ENCODE results near the gene TEX30. TPM values are rescaled to one million over a fixed set of nuclear protein-coding genes. Genes with fewer than 3 reads are reported as not detected.

The TEX30 gene
- total and polyA plus RNA-seq, 5 donors from 2014 or later = 8.4 to 29.5 (median 24.4) TPM

DNA sequence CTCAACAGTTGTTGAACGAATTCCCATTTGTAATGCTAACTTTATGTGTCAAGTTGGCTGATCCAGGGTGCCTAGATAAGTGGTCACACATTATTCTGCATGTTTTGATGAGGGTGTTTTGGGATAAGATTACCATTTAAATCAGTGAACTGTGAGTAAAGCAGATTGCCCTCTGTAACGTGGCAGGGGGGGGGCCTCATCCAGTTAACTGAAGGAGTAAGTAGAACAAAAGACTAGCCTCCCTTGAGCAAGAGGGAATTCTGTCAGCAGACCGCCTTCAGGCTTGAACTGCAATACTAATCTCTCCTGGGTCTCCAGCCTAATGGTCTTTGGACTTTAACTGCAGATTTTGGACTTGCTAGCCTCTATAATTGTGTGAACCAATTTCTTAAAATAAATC, 4.2 kb upstream of the TEX30 start:
- no peaks in the 10 kb centered on the region for H3K36me3 Mint-ChIP-seq
- no peaks in the 10 kb centered on the region for H3K27me3 Mint-ChIP-seq
- DNase-seq (no peak), ATAC-seq (ENCODE audit: low read depth in 2 of 2) (no peak)
- no peaks in the 10 kb centered on the region for H3K36me3 ChIP-seq (ENCODE audit: control insufficient read depth, insufficient read depth, low read length)
- no peak overlapping the region for H3K4me3 Mint-ChIP-seq
- peaks cover 11 to 35% (median 27%) of the 10 kb centered on the region in 4 donors for H3K4me1 Mint-ChIP-seq
- no peak overlapping the region for H3K4me3 ChIP-seq (ENCODE audit: low read depth, low read length)
- H3K9me3 ChIP-seq (ENCODE audit: control insufficient read depth in 2 of 2, low read length in 2 of 2) = no peaks in the 10 kb centered on the region
- no peaks in the 10 kb centered on the region for H3K27me3 ChIP-seq (ENCODE audit: control insufficient read depth, insufficient read depth, low read length)
- H3K9me3 Mint-ChIP-seq = peaks cover 0 to 2% (median 0%) of the 10 kb centered on the region in 7 donors
- H3K27ac ChIP-seq (ENCODE audit: insufficient read depth, low read length, poor library complexity, severe bottlenecking) = no peak overlapping the region
- H3K4me1 ChIP-seq (ENCODE audit: control insufficient read depth, insufficient read depth, low read length, poor library complexity, severe bottlenecking) = peaks cover 19% of the 10 kb centered on the region
- no peak overlapping the region for H3K27ac Mint-ChIP-seq

DNA sequence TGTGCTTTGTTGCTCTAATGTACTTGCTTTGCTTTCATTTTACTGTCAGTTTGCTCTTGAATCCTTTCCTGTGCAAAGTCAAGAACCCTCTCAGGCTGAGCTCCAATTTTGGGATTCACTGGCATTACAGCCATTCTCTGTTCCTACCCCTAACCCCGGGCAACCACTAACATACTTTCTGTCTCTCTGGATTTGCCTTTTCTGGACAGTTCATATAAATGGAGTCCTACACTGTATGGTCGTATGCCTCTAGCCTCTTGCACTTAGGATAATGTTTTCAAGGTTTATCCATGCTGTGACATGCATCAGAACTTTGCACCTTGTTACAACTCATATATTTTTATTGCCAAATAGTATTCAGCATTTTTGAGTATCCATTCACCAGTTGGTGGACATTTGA, 2.7 kb upstream of the TEX30 start:
- ATAC-seq (ENCODE audit: low read depth in 2 of 2) (no peak), DNase-seq (no peak)
- no peak overlapping the region for H3K27ac Mint-ChIP-seq
- H3K36me3 Mint-ChIP-seq = no peaks in the 10 kb centered on the region
- H3K4me1 Mint-ChIP-seq = peaks cover 15 to 47% (median 34%) of the 10 kb centered on the region in 4 donors
- Histone ChIP-seq H3K4me1 (ENCODE audit: control insufficient read depth, insufficient read depth, low read length, poor library complexity, severe bottlenecking) (peaks cover 28% of the 10 kb centered on the region), H3K9me3 (ENCODE audit: control insufficient read depth in 2 of 2, low read length in 2 of 2) (no peaks in the 10 kb centered on the region), H3K36me3 (ENCODE audit: control insufficient read depth, insufficient read depth, low read length) (no peaks in the 10 kb centered on the region), H3K27me3 (ENCODE audit: control insufficient read depth, insufficient read depth, low read length) (no peaks in the 10 kb centered on the region), H3K4me3 (ENCODE audit: low read depth, low read length) (no peak overlapping the region), H3K27ac (ENCODE audit: insufficient read depth, low read length, poor library complexity, severe bottlenecking) (no peak overlapping the region)
- H3K4me3 Mint-ChIP-seq = no peak overlapping the region
- peaks cover 0 to 2% (median 0%) of the 10 kb centered on the region in 7 donors for H3K9me3 Mint-ChIP-seq
- no peaks in the 10 kb centered on the region for H3K27me3 Mint-ChIP-seq

DNA sequence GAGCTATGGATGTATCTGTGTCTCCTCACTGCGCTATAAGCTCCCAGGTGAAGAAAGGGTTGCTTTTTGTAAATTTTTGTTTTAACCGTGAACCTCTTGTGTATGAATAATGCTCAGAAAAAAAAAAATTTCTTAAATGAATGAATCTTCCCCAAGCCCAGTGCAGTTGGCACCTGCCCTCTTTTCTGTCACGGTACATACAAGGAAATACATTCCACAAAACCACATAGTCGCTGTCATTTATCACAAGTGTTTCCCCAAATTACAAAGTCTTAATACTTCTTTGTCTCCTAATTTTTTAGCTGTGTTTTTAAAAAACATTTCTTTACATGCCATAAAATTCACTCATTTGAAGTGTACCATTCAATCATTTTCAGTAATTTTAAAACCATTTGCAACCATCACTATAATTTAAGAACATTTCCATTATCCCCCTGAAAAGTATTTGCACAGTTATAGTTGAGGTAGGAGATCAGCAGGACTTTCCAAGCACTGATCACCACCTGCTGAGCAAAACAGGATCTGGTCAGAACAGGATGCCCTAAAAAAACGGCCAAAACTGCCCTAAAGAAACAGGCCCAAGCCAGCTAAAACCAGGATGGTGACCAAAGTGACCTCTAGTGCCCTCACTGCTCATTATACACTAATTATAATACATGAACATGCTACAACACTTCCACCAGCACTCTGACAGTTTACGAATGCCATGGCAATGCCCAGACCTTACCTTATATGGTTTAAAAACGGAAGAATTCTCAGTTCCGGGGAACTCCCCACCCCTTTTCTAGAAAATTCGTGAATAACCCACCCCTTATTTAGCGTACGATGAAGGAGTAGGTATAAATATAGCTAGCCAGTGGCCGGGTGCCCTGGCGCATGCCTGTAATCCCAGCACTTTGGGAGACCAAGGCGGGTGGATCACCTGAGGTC, 1.3 kb upstream of the TEX30 start:
- ATAC-seq (ENCODE audit: low read depth in 2 of 2) (no peak), DNase-seq (no peak)
- H3K4me3 ChIP-seq (ENCODE audit: low read depth, low read length) = no peak overlapping the region
- no peaks in the 10 kb centered on the region for H3K36me3 ChIP-seq (ENCODE audit: control insufficient read depth, insufficient read depth, low read length)
- peaks cover 21 to 51% (median 36%) of the 10 kb centered on the region in 4 donors for H3K4me1 Mint-ChIP-seq
- H3K27me3 Mint-ChIP-seq = no peaks in the 10 kb centered on the region
- peak overlapping the region; percentile 88 to 98 (median 92) for H3K4me3 Mint-ChIP-seq
- H3K27ac ChIP-seq (ENCODE audit: insufficient read depth, low read length, poor library complexity, severe bottlenecking) = no peak overlapping the region
- no peaks in the 10 kb centered on the region for H3K9me3 ChIP-seq (ENCODE audit: control insufficient read depth in 2 of 2, low read length in 2 of 2)
- peak overlapping the region; percentile 52 to 97 (median 91) for H3K27ac Mint-ChIP-seq
- no peaks in the 10 kb centered on the region for H3K27me3 ChIP-seq (ENCODE audit: control insufficient read depth, insufficient read depth, low read length)
- no peaks in the 10 kb centered on the region for H3K9me3 Mint-ChIP-seq
- no peaks in the 10 kb centered on the region for H3K36me3 Mint-ChIP-seq
- peaks cover 24% of the 10 kb centered on the region for H3K4me1 ChIP-seq (ENCODE audit: control insufficient read depth, insufficient read depth, low read length, poor library complexity, severe bottlenecking)

DNA sequence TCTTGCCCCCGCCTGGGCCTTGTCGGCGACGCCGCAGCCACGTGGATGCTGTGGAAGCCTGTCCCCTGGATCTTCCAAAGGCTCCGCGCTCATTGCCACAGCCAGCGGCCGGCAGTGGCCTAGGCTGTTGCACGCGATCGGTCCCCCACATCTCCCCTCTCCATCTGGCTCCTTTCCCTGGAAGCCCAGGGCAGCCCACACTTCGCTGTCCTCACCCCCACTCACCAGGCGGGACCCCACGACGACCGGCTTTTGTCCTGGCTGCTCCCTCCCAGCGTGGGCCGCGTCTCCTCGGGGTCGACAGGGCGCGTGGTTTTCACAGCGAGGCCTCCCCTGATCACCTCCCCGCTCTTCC, 605 bp upstream of the TEX30 start:
- H3K4me3 ChIP-seq (ENCODE audit: low read depth, low read length) = peak overlapping the region; percentile 81
- no peak for DNase-seq
- ATAC-seq (ENCODE audit: low read depth in 2 of 2) = no peak
- Mint-ChIP-seq H3K9me3 (no peaks in the 10 kb centered on the region), H3K27ac (peak overlapping the region in 2 of 3 donors; percentile 91 to 97), H3K4me1 (peaks cover 17 to 46% (median 30%) of the 10 kb centered on the region in 4 donors), H3K36me3 (no peaks in the 10 kb centered on the region), H3K27me3 (no peaks in the 10 kb centered on the region), H3K4me3 (peak overlapping the region; percentile 88 to 98 (median 92))
- H3K4me1 ChIP-seq (ENCODE audit: control insufficient read depth, insufficient read depth, low read length, poor library complexity, severe bottlenecking) = peaks cover 17% of the 10 kb centered on the region
- no peaks in the 10 kb centered on the region for H3K9me3 ChIP-seq (ENCODE audit: control insufficient read depth in 2 of 2, low read length in 2 of 2)
- H3K36me3 ChIP-seq (ENCODE audit: control insufficient read depth, insufficient read depth, low read length) = no peaks in the 10 kb centered on the region
- H3K27me3 ChIP-seq (ENCODE audit: control insufficient read depth, insufficient read depth, low read length) = no peaks in the 10 kb centered on the region
- H3K27ac ChIP-seq (ENCODE audit: insufficient read depth, low read length, poor library complexity, severe bottlenecking) = peak overlapping the region; percentile 83

DNA sequence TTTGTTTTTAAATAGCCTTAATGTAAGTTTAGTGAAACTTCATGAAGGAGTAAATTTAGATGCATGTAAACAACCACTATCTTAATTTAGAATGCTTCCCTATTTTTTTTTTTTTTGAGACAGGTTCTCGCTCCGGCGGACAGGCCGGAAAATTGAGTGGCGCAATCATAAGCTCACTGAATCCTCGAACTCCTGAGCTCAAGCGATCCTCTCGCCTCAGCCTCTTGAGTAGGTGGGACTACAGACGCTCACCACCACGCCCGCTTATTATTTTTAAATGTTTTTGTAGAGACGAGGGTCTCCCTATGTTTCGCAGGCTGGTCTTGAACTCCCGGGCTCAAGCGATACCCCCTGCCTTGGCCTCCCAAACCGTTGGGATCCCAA, 1.6 kb downstream of the TEX30 start:
- Mint-ChIP-seq H3K27ac (peak overlapping the region in 1 of 3 donors; percentile 91), H3K27me3 (no peaks in the 10 kb centered on the region), H3K4me1 (peaks cover 12 to 43% (median 26%) of the 10 kb centered on the region in 4 donors), H3K9me3 (no peaks in the 10 kb centered on the region), H3K36me3 (no peaks in the 10 kb centered on the region), H3K4me3 (peak overlapping the region; percentile 85 to 98 (median 92))
- H3K27me3 ChIP-seq (ENCODE audit: control insufficient read depth, insufficient read depth, low read length) = no peaks in the 10 kb centered on the region
- ATAC-seq (ENCODE audit: low read depth in 2 of 2) (no peak), DNase-seq (no peak)
- peaks cover 11% of the 10 kb centered on the region for H3K4me1 ChIP-seq (ENCODE audit: control insufficient read depth, insufficient read depth, low read length, poor library complexity, severe bottlenecking)
- no peak overlapping the region for H3K27ac ChIP-seq (ENCODE audit: insufficient read depth, low read length, poor library complexity, severe bottlenecking)
- no peaks in the 10 kb centered on the region for H3K36me3 ChIP-seq (ENCODE audit: control insufficient read depth, insufficient read depth, low read length)
- no peak overlapping the region for H3K4me3 ChIP-seq (ENCODE audit: low read depth, low read length)
- H3K9me3 ChIP-seq (ENCODE audit: control insufficient read depth in 2 of 2, low read length in 2 of 2) = no peaks in the 10 kb centered on the region

DNA sequence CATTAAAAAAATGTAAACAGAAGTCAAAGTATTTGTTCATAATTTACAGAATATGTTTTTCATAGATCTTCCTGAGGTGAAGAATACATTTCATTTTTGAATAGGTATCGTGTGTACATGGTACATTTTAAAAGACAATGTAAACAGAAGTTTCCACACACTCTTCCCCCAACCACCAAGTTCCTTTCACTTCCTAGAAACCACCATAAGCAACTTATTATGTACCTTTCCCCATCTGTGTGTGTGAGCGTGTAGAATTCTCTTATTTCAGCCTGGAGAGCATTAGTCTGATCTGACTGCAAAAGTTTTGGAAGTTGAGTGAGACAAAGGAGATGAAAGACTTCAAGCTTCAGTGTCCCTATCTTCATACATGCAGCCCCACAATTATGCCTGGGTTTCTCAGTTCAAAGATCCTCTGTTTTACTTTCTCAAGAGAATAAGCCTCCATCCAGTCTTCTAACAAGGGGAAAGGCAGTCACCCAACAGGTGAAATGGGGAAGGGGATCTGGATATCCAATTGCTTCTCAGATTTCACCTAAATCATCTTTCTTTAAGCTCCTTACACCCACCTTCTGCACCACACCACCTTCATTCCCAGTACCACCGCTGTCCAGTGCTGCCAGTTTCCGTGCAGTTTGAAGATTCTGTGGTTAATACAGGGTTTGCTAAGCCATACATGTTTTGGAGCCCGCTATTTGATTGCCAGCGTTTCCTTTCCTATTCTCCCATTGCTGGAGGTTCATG, 2.1 kb downstream of the TEX30 start:
- no peaks in the 10 kb centered on the region for H3K27me3 ChIP-seq (ENCODE audit: control insufficient read depth, insufficient read depth, low read length)
- H3K4me1 ChIP-seq (ENCODE audit: control insufficient read depth, insufficient read depth, low read length, poor library complexity, severe bottlenecking) = peaks cover 11% of the 10 kb centered on the region
- H3K27me3 Mint-ChIP-seq = no peaks in the 10 kb centered on the region
- H3K4me3 Mint-ChIP-seq = peak overlapping the region; percentile 85 to 98 (median 92)
- no peak overlapping the region for H3K27ac ChIP-seq (ENCODE audit: insufficient read depth, low read length, poor library complexity, severe bottlenecking)
- DNase-seq = no peak
- H3K9me3 ChIP-seq (ENCODE audit: control insufficient read depth in 2 of 2, low read length in 2 of 2) = no peaks in the 10 kb centered on the region
- peaks cover 5% of the 10 kb centered on the region for H3K36me3 Mint-ChIP-seq
- no peak for ATAC-seq (ENCODE audit: low read depth in 2 of 2)
- H3K9me3 Mint-ChIP-seq = no peaks in the 10 kb centered on the region
- H3K27ac Mint-ChIP-seq = peak overlapping the region in 2 of 3 donors; percentile 7 to 61
- H3K4me3 ChIP-seq (ENCODE audit: low read depth, low read length) = no peak overlapping the region
- H3K4me1 Mint-ChIP-seq = peaks cover 12 to 43% (median 26%) of the 10 kb centered on the region in 4 donors
- no peaks in the 10 kb centered on the region for H3K36me3 ChIP-seq (ENCODE audit: control insufficient read depth, insufficient read depth, low read length)

DNA sequence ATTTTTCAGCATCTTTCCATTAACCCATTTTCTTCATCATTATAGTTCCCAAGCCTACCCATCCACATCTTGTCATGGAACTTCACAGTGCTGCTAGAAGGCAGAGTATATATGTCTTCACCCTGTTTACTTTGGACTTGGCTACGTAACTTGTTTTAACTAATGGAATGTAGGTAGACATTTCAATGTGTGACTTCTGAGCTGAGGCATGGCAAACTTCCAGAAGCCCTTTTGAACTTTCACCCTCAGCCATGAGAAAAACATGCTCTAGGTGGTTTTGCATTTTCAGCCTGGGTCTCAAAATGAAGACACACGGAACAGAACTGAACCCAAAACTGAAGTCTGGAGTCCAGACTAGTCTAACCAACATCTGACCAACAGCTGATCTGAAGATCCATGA, 3.2 kb downstream of the TEX30 start:
- Mint-ChIP-seq H3K27ac (no peak overlapping the region), H3K36me3 (peaks cover 7% of the 10 kb centered on the region), H3K4me1 (peaks cover 12 to 43% (median 26%) of the 10 kb centered on the region in 4 donors), H3K4me3 (no peak overlapping the region), H3K9me3 (no peaks in the 10 kb centered on the region), H3K27me3 (no peaks in the 10 kb centered on the region)
- no peak for DNase-seq
- Histone ChIP-seq H3K27me3 (ENCODE audit: control insufficient read depth, insufficient read depth, low read length) (no peaks in the 10 kb centered on the region), H3K27ac (ENCODE audit: insufficient read depth, low read length, poor library complexity, severe bottlenecking) (no peak overlapping the region), H3K36me3 (ENCODE audit: control insufficient read depth, insufficient read depth, low read length) (no peaks in the 10 kb centered on the region), H3K4me1 (ENCODE audit: control insufficient read depth, insufficient read depth, low read length, poor library complexity, severe bottlenecking) (peaks cover 11% of the 10 kb centered on the region), H3K4me3 (ENCODE audit: low read depth, low read length) (no peak overlapping the region), H3K9me3 (ENCODE audit: control insufficient read depth in 2 of 2, low read length in 2 of 2) (no peaks in the 10 kb centered on the region)
- no peak for ATAC-seq (ENCODE audit: low read depth in 2 of 2)

Data from CD4-positive, CD25-positive, alpha-beta regulatory T cell (primary cell).